Measurements from ENCODE around the gene ZACN.

Gene ZACN

GRCh38 chr17:76131692-76132573, 53.0 kb downstream of the ZACN start:
- no peak for DNase-seq (ENCODE audit: low read depth in 3 of 3)
